NCI-H2196 (cell line): ENCODE data around the gene TARS3.

Experiments used
- DNase-seq: peaks from one replicate; lab custom pipeline; 2025; ENCODE audit not compliant: unreplicated experiment; lab: John Stamatoyannopoulos, UW

TARS3 gene

GRCh38 chr15:101702077-101702476, 22.2 kb downstream of the TARS3 start:
- no peak for DNase-seq

GRCh38 chr15:101698314-101698713, 26.0 kb downstream of the TARS3 start:
- no peak for DNase-seq

DNA sequence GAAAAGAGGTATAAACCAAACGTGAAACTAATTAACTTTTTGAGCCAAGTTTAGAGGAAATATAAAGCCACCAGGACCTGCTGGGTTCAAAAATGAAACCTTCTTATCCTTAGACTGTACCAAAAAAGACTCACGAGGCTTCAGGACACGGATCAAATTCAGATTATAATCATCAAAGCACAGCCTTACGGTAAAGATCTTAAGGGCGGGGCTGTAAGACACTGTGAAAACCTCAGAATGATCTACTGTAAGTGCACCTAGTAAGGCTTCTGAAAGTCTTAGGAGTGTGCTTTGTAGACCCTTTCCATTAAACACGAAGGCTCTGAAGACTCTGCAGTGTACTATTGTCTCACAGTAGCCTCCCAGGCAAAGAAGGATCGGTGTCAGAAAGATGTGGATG, 26.8 kb downstream of the TARS3 start:
- no peak for DNase-seq

- DNase-seq: no peak
Measured at GRCh38 chr15:101696829-101697228, 27.4 kb downstream of the TARS3 start.

GRCh38 chr15:101694261-101694660, 30.0 kb downstream of the TARS3 start:
- DNase-seq: no peak

DNA sequence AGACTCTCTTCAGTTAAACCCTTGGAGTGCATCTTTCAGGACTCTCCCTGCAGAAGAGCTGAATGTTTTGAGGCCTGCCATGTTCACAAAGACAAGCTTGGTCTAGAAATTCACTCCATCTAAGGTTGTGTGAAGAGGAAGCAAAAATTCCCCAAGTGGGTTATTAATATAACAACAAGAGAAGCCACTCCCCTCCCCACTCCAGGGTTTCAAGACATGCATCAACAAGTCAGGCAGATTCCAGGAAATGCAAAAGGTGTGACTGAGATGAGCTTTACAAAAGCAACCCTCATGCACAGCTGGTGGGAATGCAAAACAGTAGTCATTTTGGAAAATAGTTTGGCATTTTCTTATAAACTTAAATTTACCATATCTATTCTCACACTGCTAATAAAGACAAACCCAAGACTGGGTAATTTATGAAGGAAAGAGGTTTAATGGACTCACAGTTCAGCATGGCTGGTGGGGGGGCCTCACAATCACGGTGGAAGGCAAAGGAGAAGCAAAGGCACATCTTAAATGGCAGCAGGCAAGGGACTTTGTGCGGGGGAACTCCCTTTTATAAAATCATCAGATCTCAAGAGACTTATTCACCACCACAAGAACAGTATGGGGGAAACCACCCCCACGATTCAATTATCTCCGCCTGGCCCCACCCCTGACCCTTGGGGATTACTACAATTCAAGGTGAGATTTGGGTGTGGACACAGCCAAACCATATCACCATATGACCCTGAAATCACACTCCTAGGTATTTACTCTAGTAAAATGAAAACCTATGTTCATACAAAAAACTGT, 31.3 kb downstream of the TARS3 start:
- DNase-seq: no peak

GRCh38 chr15:101689901-101690300, 34.4 kb downstream of the TARS3 start:
- no peak for DNase-seq

DNA sequence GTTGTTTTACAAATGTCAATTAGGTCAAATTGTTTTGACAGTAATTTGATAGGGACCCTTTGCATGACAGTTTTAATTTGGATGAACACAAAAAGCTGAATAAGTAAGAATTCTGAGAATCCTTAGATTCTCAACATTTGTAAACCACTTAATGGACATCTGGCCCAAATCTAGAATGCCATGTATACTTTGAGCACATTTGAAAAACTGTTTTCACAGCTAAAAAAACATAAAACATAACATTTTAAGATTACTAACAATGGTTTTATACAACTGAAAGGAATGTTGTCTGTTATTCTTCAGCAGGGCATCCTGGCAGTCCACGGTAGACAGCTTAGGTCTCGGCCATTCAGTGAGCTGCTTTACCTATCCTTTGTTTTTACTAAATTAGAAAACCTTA, 37.6 kb downstream of the TARS3 start:
- DNase-seq: no peak

GRCh38 chr15:101684877-101685276, 39.4 kb downstream of the TARS3 start:
- DNase-seq: no peak

DNA sequence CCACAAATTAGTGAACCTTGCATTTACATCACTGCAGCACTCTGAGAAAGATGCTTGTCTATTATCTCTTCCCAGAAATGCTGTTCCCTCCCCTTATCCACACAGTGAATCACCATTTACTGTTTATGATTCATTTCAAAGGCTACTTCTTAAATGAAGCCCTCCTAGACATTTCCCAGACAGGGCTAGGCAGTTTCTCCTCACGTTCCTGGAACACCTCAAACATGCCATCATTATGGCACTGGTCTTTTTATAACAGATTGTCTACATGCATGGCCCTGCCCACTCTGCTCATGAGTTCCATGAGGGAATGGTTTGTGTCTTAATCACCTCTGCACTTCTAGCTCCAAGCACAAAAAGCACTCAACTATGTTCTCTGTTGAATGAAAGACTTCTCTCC, 39.9 kb downstream of the TARS3 start:
- no peak for DNase-seq

- DNase-seq: no peak
Measured at GRCh38 chr15:101679806-101680205, 44.5 kb downstream of the TARS3 start.

GRCh38 chr15:101676921-101677329, 47.3 kb downstream of the TARS3 start:
- no peak for DNase-seq

DNA sequence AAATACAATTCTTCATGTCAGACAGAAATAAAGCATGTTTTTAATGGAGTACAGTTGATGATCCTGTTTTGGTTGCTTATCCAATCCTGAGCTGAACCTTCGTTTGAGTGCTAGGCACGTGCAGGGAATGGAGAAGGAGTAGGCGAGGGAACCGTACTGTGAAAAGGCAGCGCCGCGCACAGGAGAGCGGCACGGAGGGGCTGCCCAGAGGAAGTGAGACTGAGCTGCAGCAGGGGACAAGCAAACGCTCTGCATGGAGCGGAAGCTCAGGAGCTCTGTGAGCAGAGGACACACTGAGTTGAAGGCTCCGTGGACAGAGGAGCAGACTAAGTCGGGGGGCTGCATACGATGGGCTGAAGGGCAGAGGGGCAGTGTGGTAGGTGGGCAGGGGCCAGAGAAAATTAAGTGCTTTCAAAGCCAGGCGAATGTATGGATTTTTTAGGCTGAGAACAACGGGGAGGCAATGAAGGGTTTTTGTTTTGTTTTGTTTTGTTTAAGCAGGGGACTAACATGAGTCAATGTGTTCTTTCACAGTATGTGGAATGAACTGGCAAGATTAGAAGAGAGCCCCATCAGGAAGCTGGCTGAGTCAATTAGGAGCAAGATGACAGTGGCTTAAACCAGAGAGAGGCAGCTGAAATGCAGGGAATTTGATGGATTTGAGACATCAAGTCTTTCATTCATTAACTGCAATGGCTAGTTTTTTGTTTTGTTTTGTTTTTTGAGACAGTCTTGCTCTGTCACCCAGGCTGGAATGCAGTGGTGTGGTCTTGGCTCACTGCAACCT, 48.3 kb downstream of the TARS3 start:
- no peak for DNase-seq

DNA sequence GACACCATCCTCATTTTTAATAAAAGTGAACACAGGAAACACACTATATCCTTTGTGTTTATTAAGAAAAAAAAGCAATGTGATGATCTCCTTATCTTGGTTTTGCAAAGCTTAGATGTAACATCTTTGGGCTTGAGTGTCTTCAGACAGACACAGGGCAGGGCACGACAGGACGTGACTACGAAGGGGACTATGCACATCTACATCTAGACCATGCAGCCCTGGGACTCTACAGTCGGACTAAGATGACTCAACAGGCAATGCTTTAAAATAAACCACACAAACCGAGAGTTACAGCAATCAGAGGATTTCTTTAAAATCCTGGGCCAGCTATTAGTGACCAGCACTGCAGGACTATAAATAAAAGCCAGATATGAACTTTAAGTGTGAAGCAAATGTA, 49.3 kb downstream of the TARS3 start:
- no peak for DNase-seq

- DNase-seq: no peak
Measured at GRCh38 chr15:101672298-101672697, 52.0 kb downstream of the TARS3 start.

DNA sequence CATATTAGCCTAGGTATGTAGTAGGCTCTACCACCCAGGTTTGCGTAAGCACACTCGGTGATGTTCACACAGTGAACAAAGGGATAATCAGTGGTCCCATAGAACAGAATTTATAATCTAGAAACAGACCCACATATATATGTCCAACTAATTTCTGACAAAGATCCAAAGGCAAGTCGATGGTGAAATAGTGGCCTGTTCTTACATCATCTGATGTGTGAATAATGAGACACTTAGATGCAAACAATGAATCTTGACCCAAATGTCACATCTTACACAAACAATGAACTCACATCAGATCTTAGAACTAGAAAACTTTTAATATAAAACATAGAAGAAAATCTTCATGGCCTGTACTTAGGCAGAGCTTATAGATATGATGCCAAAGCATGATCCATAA, 54.5 kb downstream of the TARS3 start:
- DNase-seq: no peak

DNA sequence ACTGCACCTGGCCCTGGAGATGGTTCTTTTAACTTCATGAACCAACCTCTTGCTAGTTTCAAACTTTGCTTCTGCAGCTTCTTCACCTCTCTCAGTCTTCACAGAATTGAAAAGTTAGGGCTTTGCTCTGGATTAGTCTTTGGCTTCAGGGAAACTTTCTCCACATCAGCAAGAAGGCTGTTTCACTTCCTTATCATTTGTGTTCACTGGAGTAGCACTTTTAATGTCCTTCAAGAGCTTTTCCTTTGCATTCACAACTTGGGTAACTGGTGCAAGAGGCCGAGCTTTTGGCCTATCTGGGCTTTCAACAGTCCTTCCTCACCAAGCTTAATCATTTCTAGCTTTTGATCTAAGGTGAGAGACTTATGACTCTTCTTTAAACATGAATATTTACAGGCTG, 56.4 kb downstream of the TARS3 start:
- no peak for DNase-seq

- DNase-seq: no peak
Measured at GRCh38 chr15:101664303-101664913, 59.9 kb downstream of the TARS3 start.

GRCh38 chr15:101662203-101662602, 62.1 kb downstream of the TARS3 start:
- DNase-seq: no peak

DNA sequence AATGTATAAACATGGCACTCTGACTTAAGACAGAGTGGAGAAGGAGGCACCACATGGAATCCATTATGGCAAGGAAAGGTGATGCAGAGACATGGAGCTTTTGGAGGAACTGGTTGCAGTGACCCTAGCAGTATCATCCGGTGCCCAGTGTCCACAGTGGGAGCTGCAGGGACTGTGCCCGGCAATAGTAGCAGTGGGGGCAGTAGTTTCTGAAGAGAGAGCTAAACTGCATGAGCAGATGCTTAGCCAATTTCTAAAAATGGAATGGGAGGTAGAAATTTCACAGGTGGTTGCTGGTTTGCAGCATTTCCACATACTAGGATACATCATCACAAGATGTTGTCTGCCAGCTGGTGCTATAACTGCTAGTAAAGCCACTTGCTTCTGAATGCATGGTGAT, 64.3 kb downstream of the TARS3 start:
- DNase-seq: no peak

GRCh38 chr15:101657968-101658784, 66.1 kb downstream of the TARS3 start:
- DNase-seq: peak; percentile 63
